ENCODE measurements around the gene DKC1.

The DKC1 gene

DNA sequence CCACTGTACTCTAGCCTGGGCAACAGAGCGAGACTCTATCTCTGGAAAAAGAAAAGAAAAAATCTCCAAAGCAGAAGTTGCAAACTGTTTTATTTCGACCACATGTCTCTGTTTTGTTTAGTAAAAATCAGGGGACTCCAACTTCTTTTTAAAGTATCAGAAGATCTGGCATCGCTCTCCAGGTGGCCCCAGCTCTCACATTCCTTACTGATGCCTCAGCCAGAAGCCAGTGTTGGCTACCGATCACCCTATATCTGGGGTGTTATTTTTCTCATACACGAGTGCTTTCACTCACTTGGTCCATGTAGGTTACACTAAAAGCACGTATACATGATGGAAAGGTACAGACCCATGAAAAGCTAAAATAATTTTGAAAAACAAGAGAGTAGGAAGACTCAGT is 34.3 kb downstream of the DKC1 start:
- Histone ChIP-seq H3K27ac (replicated peaks) (peak overlapping the region; percentile 45), H3K27me3 (ENCODE audit: insufficient read depth, poor library complexity, severe bottlenecking) (no peaks in the 10 kb centered on the region), H3K4me3 (replicated peaks; ENCODE audit: insufficient read depth, low read length) (no peak overlapping the region)
- TF ChIP-seq, protein P1, sequence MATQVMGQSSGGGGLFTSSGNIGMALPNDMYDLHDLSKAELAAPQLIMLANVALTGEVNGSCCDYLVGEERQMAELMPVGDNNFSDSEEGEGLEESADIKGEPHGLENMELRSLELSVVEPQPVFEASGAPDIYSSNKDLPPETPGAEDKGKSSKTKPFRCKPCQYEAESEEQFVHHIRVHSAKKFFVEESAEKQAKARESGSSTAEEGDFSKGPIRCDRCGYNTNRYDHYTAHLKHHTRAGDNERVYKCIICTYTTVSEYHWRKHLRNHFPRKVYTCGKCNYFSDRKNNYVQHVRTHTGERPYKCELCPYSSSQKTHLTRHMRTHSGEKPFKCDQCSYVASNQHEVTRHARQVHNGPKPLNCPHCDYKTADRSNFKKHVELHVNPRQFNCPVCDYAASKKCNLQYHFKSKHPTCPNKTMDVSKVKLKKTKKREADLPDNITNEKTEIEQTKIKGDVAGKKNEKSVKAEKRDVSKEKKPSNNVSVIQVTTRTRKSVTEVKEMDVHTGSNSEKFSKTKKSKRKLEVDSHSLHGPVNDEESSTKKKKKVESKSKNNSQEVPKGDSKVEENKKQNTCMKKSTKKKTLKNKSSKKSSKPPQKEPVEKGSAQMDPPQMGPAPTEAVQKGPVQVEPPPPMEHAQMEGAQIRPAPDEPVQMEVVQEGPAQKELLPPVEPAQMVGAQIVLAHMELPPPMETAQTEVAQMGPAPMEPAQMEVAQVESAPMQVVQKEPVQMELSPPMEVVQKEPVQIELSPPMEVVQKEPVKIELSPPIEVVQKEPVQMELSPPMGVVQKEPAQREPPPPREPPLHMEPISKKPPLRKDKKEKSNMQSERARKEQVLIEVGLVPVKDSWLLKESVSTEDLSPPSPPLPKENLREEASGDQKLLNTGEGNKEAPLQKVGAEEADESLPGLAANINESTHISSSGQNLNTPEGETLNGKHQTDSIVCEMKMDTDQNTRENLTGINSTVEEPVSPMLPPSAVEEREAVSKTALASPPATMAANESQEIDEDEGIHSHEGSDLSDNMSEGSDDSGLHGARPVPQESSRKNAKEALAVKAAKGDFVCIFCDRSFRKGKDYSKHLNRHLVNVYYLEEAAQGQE (IDR thresholded peaks at IDR 0.05; ENCODE audit: insufficient replicate concordance, low read depth), result no peak
- no peak for TF ChIP-seq POLR2AphosphoS5 (IDR thresholded peaks at IDR 0.05; ENCODE audit: low read depth)
- no peak for DNase-seq (ENCODE audit: low read depth in 1 of 2, low spot score in 1 of 2)

DNA sequence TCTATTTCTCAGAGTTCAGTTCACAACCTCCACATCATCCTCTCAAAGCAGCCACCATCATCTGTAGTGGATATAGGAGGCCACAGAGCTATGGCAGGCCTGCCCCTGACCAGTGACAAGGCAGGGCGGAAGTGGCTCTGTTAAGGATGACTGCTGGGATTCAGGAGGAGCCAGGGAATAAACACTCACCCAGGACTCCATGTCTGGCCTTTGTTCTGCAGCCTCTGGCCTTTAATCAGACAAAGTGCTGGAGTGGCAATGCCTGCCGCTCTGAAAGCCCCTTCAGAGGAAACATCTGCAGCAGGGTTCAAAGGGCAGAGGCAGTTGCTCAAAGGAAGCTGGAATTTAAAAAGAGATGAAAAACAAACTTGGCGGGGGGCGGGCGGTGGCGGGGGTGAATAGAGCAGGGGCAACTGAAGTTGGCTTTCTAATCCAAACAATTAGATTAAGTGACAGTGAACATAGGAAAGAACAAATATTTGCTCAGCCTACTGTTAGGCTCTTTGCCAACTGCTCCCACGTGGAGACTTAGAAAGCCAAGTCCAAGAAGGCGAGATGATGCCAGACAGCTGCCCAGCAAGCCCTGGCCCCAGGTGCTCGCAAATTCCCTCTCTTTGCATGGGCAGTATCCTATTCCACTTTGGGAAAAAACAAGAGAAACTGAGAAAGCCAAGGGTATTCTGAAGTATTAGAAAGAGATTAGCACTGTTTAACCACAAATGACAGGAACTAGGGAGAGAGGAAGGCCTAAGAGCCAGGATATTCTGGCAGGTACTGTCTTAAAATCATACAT is 37.1 kb downstream of the DKC1 start:
- Histone ChIP-seq H3K27ac (replicated peaks) (peak overlapping the region; percentile 82), H3K27me3 (ENCODE audit: insufficient read depth, poor library complexity, severe bottlenecking) (no peaks in the 10 kb centered on the region), H3K4me3 (replicated peaks; ENCODE audit: insufficient read depth, low read length) (no peak overlapping the region)
- TF ChIP-seq GABPA (IDR thresholded peaks at IDR 0.05; ENCODE audit: low read depth) (no peak), SPI1 (IDR thresholded peaks at IDR 0.05; ENCODE audit: borderline replicate concordance, low read depth) (no peak), POLR2AphosphoS5 (IDR thresholded peaks at IDR 0.05; ENCODE audit: low read depth) (no peak)
- TF ChIP-seq, protein P1 (IDR thresholded peaks at IDR 0.05; ENCODE audit: insufficient replicate concordance, low read depth), result no peak
- TF ChIP-seq, protein P2, sequence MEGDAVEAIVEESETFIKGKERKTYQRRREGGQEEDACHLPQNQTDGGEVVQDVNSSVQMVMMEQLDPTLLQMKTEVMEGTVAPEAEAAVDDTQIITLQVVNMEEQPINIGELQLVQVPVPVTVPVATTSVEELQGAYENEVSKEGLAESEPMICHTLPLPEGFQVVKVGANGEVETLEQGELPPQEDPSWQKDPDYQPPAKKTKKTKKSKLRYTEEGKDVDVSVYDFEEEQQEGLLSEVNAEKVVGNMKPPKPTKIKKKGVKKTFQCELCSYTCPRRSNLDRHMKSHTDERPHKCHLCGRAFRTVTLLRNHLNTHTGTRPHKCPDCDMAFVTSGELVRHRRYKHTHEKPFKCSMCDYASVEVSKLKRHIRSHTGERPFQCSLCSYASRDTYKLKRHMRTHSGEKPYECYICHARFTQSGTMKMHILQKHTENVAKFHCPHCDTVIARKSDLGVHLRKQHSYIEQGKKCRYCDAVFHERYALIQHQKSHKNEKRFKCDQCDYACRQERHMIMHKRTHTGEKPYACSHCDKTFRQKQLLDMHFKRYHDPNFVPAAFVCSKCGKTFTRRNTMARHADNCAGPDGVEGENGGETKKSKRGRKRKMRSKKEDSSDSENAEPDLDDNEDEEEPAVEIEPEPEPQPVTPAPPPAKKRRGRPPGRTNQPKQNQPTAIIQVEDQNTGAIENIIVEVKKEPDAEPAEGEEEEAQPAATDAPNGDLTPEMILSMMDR (IDR thresholded peaks at IDR 0.05; ENCODE audit: insufficient read depth, low read length), result no peak
- no peak for DNase-seq (ENCODE audit: low read depth in 1 of 2, low spot score in 1 of 2)

DNA sequence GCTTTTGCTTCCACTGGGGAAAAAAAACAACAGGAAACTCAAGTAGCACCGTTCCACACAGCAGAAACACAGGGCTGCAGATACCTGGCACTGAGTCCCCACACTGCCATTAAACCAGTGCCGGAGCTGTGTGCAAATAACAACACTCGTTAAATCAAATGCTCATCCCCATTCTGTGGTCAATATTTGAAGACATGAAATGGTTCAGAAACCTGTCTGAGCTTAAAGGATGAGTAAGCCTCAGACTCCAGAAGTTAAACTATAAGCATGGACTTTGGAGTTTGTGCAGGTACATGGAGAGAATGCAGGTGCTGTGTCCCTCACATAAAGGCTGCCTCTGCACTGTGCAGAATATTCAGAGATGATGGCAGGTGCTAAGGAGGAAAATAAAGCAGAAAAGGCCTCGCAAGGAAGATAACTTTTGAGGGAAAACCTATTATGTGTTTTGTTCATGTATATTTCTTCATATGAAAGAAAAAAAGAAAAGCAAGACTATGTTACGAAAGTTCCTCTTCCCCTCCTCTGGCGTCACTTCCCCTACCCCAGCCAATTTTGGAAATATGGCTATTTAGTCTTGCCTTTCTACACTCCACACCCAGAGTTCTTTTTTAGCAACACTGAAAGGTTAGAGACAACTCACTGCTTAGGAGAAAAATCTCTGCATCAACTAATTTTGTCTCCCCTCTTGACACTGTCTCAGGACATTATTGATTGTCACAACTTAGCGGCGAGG is 38.0 kb downstream of the DKC1 start:
- Histone ChIP-seq H3K27ac (replicated peaks) (peak overlapping the region; percentile 82), H3K4me3 (replicated peaks; ENCODE audit: insufficient read depth, low read length) (no peak overlapping the region), H3K27me3 (ENCODE audit: insufficient read depth, poor library complexity, severe bottlenecking) (no peaks in the 10 kb centered on the region)
- TF ChIP-seq SPI1 (IDR thresholded peaks at IDR 0.05; ENCODE audit: borderline replicate concordance, low read depth) (peak; percentile 72), GABPA (IDR thresholded peaks at IDR 0.05; ENCODE audit: low read depth) (0 out of 2 replicates have a peak, but pooled peaks have one; percentile 42), POLR2AphosphoS5 (IDR thresholded peaks at IDR 0.05; ENCODE audit: low read depth) (no peak)
- TF ChIP-seq, protein P1 (IDR thresholded peaks at IDR 0.05; ENCODE audit: insufficient replicate concordance, low read depth), result no peak
- TF ChIP-seq, protein P2 (IDR thresholded peaks at IDR 0.05; ENCODE audit: insufficient read depth, low read length), result no peak
- DNase-seq (ENCODE audit: low read depth in 1 of 2, low spot score in 1 of 2), result peak in 1 of 2 experiments; percentile 59

All from HL-60 (cell line).